Measurements from ENCODE around the gene TAP2.

TAP2 gene

DNA sequence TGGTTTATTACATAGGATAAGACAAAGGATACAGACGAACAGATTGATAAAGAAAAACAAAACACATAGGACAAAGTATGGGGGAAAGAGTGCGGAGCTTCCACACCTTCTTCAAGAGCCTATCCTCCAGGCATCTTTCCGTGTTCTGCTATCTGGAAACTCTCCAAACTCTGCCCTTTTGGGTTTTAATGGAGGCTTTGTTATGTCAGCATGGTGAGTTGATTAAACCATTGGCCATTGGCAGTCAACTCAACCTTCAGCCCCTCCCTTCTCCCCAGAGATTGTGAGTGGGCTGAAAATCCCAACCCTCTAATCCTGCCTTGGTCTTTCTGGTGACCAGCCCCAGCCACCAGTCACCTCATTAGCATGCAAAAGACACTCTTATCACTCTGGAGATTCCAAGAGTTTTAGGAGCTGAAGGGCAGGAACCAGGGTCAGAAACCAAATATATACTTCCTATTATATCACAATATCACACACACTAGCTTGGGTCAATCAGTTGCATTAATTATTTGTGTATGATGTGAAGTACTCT, 45.6 kb downstream of the TAP2 start:
- no peak for DNase-seq (ENCODE audit: low spot score)

DNA sequence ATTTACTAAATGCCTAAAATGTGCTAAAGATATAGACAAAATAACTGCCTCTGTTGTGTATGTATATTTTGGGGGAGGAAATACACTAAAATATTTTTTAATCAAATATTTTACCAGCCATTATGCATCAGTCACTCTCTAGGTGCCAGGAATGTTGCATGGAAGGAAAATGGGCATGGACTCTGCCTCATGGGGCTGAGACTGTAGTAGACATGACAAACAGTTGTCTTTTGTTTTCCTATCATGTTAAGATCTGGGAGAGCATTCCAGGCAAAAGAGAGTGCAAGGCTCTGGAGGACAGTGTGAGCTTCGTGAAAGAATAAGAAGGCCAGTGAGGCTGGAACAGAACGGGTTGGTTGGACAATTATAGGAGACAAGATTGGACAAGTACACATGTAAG, 48.2 kb downstream of the TAP2 start:
- no peak for DNase-seq (ENCODE audit: low spot score)
